Mammary epithelial cell (primary cell): ENCODE results near the gene RAB33A.

Experiments used
- EZH2 ChIP-seq: IDR thresholded peaks from 2 replicates; pipeline ENCODE4 v1.6.1; 2012; ENCODE audit warnings: low read length, inconsistent platforms, borderline replicate concordance
- TF ChIP-seq, protein P1 (sequence below), 2 donors: IDR thresholded peaks in 1 of 2; conservative IDR thresholded peaks in 1 of 2; 2 replicates each; pipeline ENCODE4 v1.5.1; 2011 to 2012; ENCODE audit warnings: inconsistent platforms in 2 of 2, low read length in 2 of 2, mild to moderate bottlenecking in 2 of 2, control low read depth in 1 of 2, low read depth in 1 of 2; ENCODE audit not compliant: insufficient read depth in 1 of 2; ENCODE audit errors: extremely low read depth in 1 of 2

DNA sequence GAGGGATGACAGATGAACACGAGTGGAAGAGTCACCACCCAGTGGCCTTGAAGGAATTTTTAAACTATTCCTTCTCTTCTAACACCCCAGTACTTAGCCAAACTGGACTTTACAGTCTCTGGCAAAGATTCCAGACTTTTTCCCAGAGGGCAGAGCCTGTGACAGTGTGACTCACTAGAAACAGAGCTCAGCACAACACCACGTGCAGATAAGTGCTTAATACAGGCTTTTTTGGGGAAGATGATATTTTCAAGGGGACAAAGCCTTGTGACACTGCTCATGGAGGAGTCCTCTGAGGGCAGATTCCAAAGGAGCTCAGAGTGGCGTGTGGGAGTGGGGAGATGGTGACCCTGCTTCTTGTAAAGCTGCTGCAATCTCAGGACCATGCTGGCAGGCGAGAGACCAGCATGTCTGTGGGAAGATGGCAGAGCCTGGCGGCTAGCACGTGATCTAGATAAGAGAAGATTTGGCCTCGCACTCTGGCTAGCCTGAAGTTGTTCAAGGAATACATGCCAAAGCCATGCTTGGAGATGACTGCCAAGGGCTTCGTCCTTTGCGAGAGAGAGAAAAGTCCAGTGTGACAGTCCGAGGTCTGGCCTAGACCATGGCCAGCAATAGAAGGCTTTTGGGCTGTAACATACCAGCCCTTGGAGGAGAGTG lies 2.4 kb downstream of the RAB33A start:
- TF ChIP-seq, protein P1, sequence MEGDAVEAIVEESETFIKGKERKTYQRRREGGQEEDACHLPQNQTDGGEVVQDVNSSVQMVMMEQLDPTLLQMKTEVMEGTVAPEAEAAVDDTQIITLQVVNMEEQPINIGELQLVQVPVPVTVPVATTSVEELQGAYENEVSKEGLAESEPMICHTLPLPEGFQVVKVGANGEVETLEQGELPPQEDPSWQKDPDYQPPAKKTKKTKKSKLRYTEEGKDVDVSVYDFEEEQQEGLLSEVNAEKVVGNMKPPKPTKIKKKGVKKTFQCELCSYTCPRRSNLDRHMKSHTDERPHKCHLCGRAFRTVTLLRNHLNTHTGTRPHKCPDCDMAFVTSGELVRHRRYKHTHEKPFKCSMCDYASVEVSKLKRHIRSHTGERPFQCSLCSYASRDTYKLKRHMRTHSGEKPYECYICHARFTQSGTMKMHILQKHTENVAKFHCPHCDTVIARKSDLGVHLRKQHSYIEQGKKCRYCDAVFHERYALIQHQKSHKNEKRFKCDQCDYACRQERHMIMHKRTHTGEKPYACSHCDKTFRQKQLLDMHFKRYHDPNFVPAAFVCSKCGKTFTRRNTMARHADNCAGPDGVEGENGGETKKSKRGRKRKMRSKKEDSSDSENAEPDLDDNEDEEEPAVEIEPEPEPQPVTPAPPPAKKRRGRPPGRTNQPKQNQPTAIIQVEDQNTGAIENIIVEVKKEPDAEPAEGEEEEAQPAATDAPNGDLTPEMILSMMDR (conservative IDR thresholded peaks at IDR 0.05 in 1 of 2, IDR thresholded peaks at IDR 0.05 in 1 of 2; ENCODE audit: extremely low read depth in 1 of 2, insufficient read depth in 1 of 2, low read depth in 1 of 2, low read length in 2 of 2), result no peak
- TF ChIP-seq EZH2, result no peak
